ENCODE data around the gene ANGEL1.

Gene ANGEL1

DNA sequence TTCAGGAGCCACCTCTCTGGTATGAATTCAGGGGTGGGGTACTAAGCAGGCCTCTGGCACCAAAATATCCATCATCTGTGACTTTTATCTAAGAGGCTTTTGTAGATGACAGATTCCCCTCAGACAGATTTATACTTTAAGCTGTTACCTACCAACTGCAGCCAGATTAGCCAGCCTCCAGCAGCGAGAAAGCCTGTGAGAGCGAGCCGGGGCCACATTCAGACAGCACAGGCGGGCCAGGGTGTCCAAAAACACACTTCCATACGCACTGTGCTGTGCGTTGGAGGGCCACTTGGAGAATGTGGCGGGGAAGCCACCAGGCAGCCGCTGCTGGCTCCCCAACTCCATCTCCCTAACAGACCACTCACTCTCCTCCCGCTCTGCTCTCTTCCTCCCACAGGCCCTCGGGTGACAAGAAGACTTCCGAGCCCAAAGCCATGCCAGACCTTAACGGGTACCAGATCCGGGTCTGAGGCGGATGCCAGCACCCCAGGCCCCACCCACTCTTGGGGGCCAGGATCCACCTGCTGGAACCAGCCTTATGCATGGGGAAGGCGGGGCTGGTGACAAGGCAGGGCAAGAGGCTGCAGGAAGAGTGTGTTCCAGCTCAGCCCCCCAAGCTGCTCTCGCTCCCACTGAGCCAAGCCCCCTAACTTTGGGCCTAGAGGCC is 34.0 kb downstream of the ANGEL1 start:
- DNase-seq (ENCODE audit: low read depth), result no peak

DNA sequence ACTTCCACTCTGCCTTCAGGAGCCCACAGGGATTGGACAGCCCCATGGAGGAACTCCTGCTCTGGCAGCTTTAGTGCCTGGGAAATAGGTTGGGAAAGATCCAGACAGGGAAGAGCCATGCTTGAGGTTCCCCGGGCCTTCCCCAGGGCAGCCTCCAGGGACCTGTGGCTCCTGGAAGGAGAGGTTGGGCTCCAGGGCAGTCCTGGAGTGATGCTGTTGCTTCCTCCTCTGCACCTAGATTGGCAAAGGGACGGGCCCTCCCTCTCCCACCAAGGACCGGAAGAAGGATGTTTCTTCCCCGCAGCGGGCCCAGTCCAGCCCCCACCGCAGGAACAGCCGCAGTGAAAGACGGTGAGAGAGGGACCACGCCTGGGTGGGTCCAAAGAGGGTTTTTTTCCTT is 35.0 kb downstream of the ANGEL1 start:
- no peak for DNase-seq (ENCODE audit: low read depth)

DNA sequence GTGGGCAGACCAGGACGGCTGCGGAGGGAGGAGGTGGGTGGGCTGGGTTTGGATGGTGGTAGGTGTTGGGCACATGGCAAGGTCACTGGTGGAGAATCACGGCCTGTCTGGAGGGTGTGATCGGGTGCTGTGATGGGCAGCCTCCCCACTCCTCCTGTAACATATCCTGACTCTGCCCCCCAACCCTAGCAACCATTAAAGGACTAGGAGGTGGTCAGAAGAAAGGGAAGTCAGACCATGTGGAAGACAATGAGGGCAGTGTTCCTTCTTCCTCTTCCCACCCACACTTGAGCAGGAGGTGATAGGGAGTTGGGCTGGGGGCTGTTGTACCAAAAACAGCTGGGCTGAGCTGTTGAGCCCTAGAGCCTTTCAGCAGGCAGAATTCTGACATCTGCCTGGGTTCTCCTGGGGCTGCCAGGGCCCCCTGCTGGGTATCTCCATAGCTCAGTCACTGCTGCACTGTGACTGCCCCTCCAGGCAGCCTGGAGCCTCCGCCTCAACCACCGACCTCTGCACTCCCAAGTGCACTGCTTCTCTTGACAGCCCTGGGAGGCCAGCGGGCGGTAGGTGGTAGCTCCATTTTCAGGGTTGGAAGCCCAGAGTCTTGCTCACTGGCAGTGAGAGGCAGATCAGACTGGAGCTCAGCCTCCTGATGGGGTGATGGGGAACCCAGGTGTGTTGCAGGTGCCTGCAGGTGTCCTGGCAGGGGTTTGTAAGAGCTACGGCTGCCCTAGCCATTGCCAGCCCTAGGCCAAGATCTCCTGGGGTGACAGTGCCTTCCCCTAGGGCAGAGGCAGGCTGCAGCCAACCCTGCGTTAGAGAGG is 36.0 kb downstream of the ANGEL1 start:
- DNase-seq (ENCODE audit: low read depth), result no peak

DNA sequence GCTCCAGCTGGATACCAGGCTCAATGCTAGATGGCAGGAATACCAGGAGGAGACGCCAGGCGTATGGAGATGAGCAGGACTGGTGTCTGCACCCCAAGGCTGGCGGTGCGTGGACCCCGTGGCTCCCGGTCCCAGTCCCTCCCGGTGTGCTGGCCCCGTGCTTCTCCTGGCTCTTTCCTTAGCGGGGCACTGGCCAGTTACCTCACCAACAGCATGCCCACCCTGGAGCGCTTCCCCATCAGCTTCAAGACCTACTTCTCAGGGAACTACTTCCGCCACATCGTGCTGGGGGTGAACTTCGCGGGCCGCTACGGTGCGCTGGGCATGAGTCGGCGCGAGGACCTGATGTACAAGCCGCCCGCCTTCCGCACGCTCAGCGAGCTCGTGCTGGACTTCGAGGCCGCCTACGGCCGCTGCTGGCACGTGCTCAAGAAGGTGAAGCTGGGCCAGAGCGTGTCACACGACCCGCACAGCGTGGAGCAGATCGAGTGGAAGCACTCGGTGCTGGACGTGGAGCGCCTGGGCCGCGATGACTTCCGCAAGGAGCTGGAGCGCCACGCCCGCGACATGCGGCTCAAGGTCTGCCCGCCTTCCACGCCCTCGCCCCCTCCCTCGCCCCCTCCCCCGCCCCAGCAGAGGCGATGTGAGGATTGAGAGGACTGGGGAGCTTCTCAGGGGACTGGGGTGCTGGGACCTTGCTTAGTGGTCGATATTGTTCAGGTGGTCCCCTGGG is 36.8 kb downstream of the ANGEL1 start:
- no peak for DNase-seq (ENCODE audit: low read depth)

DNA sequence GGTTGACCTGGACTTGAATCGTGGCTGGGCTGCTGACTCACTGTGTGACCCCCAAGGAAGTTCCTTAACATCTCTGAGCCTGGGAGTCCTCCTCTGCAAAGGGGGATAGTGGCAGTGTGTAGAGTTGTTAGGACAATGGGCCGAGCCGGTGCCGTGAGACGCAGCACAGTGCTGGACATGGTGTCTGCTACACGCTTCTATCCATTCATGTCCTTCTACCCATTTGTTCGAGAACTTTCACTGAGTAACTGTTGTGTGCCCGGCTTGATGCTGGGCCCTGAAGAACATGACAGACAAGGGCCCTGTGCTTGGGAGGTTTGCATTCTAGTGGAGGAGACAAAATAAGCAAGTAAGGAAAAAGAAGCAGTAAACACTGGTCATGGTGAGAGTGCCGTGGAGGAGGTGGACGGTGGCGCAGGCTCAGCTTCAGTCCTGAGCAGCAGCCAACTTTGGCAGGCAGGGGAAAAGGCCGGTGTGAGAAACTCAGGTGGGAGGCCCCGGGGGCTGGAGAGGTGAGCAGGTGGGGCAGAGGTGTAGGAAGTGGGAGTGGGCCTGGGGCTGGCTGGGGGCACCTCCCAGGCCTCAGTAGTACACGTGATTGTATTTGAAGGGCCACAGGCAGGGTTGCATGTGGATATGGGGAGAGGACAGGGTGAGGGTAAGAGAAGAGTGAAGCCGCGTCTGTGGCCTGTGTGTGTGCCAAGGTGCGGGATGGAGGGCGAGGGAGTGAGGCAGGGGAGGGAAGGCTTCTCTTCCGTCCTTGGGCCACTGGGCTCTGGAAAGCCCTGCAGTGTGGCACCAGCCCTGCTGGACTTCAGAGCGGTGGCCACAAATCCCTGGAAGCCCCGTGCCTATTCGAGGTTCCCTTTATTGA is 37.6 kb downstream of the ANGEL1 start:
- no peak for DNase-seq (ENCODE audit: low read depth)

DNA sequence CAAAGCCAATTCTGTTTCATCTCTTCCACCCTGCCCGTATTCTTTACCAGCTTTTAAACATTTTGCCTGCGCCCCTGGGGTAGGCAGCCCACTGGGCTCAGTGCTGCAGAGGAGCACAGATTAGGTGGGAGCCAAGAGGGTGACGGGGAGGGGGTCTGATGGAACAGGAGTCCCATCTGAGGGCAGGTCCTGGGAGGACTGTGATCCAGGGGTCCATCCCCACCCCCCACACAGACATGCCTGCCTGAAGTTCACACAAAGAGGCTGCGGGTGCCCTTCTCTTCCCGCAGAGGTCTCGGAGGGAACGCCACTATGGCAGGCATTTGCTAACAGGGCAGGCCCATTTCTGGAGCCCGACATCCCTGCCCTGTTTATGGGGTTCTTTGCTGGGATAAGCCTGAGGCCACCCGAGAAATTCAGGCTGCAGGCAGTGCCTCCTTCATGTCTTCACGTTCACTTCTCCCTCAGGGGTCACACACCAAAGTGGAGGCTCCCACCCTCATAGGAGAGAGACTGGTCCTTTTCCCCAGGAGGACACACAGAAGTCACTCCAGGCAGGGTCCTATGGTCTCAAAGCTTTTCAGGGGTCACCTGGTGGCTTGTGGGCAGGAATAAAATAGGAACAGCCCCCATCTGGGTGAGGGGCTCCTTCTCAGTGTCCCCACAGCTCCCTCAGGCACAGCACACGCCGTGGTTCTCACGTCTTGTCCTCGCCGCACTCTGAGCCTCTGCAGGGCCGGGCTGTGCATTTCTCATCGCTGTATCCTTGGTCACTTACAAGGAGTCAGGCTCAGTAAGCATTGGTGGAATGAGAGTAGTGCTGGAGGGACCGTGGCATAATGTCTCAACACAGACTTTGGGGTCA is 38.5 kb downstream of the ANGEL1 start:
- no peak for DNase-seq (ENCODE audit: low read depth)

DNA sequence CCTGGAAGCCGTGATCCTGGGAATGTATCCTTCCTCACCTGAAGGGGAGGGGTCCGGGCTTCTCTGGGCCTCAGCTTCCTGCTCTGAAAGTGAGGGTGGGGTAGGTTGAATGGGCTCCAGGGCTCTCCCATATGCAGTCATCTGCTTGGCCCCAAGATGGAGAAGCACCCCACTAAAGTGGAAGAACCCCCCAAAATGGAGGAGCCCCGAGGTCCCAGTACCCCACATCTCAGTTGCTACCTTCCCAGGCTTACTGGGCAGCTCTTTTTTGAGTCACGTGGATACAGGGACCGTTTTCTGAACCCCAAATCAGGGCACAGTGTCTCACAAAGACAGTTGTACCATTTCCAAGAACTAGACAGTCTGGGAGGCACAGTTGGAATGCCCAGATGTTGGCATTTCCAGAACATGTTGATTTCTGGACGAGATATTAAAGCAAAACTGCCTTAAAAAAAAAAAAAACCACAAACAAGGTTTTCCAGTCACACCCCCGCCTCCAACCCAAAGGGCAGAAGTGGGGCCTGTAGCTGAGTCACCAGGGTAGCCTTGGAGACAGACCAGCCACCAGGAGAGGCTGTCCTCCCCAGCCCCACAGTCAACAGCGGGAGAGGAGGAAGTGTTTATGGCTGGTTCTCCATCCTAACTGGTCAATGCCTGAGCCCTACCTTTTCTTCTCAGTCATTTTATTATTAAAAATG is 39.3 kb downstream of the ANGEL1 start:
- no peak for DNase-seq (ENCODE audit: low read depth)

DNA sequence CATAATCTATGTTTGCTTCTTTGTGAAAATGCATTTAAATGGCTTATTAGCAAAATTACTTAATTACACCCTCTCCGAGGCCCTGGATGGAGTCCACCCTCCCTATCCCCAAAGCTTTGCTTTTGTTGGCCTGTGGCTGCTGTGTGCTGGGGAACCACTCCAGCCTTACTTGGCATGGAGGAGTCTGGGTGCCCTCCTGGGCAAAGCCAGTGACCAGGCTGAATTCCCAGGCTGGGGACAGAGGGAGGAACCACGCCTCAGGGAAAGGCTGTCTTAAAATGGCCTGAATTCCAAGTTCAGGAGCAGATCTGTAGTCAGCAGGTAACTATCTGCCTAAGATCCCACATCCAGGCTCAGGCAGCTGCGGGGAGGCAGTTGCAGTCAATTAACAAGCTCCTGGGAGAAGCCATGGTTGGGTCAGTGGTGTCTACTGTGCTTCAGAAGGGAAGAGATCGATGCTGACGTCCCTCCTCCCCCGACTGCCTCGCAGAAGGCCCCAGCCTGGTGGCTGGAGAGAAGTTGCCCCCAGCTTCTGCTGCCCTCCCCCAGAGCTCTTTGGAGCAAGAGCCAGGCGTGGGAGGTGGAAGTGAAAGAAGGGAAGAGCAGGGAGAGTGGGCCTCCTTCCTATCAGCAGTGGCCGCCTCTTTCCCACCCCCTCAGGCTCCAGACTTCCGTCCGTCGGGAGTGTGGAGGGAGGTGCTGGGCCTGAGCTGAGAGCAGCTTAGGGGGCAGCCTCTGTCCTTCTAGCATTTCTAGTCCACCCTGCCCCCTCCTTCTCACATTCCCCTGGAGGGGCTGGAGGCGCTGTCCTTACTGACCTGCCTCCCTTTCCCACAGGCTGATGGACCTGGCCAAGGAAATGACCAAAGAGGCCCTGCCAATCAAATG is 40.1 kb downstream of the ANGEL1 start:
- no peak for DNase-seq (ENCODE audit: low read depth)

DNA sequence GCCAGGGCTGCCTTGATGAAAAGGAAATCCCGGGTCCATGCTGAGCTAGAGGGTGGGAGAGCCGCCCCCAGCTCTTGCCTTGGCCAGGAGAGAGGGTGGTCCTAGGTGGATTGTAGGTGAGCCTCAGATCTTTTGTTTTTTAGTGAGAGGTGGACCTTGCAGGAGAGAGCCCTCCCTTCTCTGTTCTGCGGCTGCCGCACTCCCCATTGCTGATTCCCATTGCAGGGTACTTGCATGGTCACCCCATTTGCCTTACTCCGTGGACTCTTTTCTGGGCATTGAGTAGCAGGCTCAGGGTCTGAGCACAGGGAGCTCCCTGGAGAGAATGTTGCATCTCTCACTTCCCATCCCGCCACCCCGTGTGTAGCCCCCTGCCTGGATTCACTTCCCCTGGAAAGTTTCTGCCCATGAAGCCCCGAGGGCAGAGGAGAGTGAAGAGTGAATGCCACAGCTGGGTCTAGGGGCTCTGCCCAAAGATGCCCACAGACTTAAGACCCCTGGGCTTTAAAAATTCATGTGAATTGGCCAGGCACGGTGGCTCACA is 41.2 kb downstream of the ANGEL1 start:
- no peak for DNase-seq (ENCODE audit: low read depth)

DNA sequence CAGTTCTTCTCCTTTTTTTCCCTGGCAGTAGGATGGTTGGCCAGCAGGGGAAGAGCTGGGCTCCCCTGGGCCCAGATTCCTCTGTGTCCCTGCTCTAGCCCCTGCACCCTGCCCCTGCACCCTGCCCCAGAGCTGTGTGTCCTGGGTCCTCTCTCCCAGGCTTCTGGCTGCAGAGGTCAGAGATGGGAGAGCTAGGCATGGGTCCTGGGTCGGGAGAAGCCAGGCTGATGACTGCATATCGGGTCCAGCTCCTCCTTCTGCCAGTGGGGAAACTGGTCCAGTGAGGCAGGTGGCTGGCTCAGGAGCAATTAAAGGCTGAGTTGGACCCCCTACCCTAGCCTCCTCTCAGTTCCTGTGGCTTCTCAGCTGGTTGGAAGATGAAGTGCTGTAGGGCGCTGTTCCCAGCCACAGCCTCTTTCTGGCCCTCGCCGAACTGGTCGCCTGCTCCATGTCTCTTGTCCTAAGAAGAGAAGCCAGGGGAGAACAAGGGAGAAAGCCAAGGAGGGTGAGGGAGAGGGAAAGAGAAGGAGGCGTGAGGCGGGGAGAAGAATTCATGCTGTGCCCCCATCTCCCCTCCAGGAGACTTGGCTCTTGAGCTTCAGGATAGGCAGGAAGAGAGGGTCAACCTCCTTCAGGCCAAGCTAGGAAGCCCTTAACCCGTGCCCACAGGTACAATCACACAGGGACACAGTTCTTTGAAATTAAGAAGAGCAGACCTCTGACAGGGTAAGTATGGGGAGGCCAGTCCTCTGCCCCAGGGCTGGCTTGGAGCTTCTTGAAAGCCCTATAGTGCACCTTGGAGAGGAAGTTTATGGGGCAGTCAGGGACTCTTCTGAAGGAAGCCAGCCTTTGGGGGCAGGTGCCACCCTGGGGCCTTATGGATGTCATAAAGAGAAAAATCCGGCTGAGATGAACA is 41.9 kb downstream of the ANGEL1 start:
- no peak for DNase-seq (ENCODE audit: low read depth)

DNA sequence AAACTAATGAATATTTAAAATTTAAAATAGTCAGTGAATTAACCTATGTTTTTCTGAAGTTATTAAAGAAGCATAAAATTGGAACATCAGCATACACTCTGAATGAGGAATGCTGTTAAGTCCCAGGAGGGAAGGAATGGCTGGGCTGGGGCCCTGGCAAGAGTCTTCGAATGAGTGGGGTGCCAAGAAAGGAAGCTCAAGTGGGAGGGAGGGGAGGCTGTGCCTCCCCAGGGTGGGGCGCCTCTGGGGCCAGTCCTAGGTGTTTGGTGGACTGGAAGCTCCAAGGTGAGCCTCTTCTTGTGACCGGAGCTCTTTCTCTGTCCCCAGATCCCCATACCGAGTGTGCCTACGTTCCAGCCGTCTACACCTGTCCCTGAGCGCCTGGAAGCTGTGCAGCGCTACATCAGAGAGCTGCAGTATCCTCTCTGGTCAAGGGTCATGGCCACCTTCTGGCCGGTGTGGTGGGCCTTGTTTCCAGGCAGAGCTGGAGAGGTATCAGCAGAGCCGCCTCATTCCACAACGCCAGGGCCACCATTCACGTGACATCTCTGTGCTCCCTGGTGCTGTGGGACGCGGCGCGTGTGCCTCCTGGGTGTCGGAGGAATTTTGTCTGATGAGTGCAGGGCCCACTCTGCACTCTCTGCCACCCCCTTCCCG is 42.9 kb downstream of the ANGEL1 start:
- DNase-seq (ENCODE audit: low read depth), result no peak

DNA sequence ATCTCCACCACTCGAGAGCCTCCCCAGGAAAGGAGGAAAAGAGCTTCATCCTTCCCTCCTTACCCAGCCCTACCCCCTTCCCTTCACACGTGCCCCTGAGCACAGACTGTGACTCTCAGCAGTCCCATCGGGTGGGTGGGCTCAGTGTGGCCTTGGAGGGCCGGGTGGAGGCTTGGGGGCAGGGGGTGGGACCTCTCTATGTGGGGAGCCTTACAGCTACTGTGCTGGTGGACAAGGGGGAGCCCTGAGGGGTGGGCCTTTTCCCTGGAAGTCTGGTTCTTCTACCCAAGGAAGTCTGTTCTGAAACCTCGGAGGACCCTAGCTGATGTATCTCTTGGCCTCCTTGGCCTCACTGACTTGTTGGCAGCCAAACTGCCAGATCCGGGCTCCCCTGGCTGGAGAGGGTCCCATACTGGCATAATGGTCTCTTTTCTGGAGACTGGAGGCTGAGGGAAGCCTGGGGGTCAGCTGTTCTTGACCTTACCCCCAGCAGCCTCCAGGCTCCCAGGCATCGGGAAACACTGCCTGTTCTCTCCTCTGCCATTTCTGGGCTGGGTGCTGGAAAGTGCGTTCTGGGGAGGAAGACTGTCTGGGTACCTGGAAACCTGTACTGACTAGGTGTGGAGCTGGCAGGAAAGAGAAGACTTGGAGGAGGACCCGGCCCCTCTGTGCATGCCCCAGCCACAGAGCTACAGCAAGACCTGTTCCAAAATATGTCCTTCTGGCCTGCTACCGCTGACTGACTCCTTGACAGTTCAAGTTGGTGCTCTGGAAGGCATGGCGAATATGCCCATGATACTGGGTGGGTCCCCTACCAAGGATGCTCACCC is 43.8 kb downstream of the ANGEL1 start:
- no peak for DNase-seq (ENCODE audit: low read depth)

DNA sequence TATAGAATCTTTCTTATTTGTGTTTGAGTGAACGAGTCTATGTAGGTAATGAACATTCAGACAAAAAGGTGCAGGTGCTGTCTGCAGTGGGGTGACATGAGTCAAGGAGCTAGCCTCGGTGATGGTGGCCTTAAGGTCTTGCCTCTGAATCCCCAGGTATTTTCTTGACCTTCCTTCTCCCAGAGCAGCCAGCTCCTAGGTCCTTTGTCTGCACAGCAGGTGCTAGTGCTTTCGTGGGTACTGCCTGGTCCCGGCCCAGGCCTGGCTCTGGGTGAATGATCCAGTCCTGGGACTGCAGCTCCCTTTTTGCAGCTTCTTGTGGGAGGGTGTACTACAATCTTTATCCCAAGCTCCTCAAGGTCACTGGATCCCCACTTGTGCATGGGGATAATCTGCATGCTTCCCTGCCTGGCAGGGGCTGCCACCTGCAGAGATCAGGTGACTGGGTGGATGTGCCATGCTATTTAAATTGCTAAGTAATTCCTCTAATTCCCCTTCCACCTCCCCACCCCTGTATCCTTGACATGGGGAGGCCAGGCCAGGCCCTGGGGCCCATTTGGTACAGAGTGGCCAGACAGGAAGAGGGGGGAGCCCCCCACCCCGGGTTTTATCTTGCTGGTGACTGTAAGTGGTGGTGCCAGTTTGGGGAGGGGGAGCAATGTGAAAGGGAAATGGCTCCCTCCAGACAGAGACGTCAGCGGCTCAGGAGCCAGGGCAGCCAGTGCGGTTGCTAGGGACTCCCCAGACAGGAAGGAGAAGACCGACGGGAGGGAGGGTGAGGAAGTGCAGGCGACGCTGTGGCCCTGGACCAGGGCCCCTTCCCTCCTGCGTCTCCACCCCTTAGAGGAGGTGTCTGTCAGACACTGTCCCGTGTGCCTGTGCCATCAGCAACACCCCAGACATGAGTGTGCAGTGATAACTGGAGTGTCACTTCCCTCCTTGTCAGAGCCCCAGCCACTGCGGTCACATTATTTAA is 44.7 kb downstream of the ANGEL1 start:
- no peak for DNase-seq (ENCODE audit: low read depth)

DNA sequence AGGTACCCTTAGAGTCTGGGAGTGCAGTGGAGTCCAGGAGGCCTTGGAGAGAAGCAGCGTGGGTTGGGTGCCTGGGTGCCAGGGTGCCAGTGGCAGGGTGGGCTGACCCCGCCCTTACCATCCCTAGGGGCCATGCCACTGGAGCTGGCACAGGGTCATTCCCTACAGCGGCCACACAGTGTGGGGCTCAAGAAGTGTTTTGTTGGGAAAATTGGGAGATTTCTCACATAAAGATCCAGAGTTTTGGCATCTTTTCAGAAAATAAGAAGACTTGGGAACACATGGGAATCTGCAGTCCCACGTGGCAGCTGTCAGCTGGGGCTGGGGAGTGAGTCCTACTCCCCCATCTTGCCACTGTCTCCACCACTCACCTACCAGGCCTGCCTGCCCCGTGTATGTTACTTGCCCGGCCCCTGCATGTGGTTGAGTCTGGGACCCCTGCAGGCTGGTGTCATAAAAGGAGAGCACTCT is 47.2 kb downstream of the ANGEL1 start:
- DNase-seq (ENCODE audit: low read depth), result no peak

Measured in stimulated activated CD8-positive, alpha-beta memory T cell treated with anti-CD3 and anti-CD28 coated beads, Interleukin-15, amount 100 ng/mL, for 24 hours (primary cell).